Subcutaneous adipose tissue (tissue), 4 donors: ENCODE measurements around the gene CD82. TPM values are rescaled to one million over a fixed set of nuclear protein-coding genes. Genes with fewer than 3 reads are reported as not detected.

Experiments used
- small RNA-seq: library from RNA; depleted of rRNA; stranded (forward); fragments of <200 nt; gene quantifications from one replicate; pipeline ENCODE3, GENCODE V24; 2016
- total RNA-seq, 4 donors: library from RNA; depleted of rRNA; stranded (reverse); fragments of >200 nt; gene quantifications; one replicate each; pipeline ENCODE4 v1.1.0, GENCODE V29; 2016

CD82 gene
- total RNA-seq, 4 donors from 2014 or later = 9.0 to 19.4 (median 14.3) TPM

Small RNA genes within 50 kb of the gene (small RNA-seq; reads per million reads assigned to genes)
- gene AC104010.1 = not detected

Other genes starting within 250 kb of the CD82 start
- gene TSPAN18, start 161.3 kb downstream of the CD82 start, total RNA-seq = 10 to 100 TPM in 1 of 4 donors, 1 to 10 TPM in 2, under 1 TPM in 1; 0.34 to 11.5 (median 2.7) TPM